Sigmoid colon (tissue), 7 donors: ENCODE measurements around the gene F8A2. TPM values are rescaled to one million over a fixed set of nuclear protein-coding genes. Genes with fewer than 3 reads are reported as not detected.
"Not testable (repeated sequence)": the region's sequence is repeated elsewhere in the genome, so short reads cannot be mapped to it uniquely, and the experiment has no call there.

Experiments
- DNase-seq: peaks from one replicate; pipeline ENCODE4 v3.0.0-alpha.2; 2019
- H3K27ac ChIP-seq, 4 donors: fragments of 200-600 bp; sonication (generic); one replicate each; pipeline ENCODE4 v1.5.1; 2016 to 2019; ENCODE audit warnings: mild to moderate bottlenecking in 1 of 4
- H3K27me3 ChIP-seq, 3 donors: fragments of 200-600 bp; sonication (generic); one replicate each; pipeline ENCODE4 v1.5.1; 2019; ENCODE audit warnings: mild to moderate bottlenecking in 1 of 3
- H3K36me3 ChIP-seq, 4 donors: fragments of 200-600 bp; sonication (generic); one replicate each; pipeline ENCODE4 v1.5.1; 2016 to 2019
- H3K4me1 ChIP-seq, 4 donors: fragments of 200-600 bp; sonication (generic); one replicate each; pipeline ENCODE4 v1.5.1; 2017 to 2019
- H3K4me3 ChIP-seq, 4 donors: fragments of 200-600 bp; sonication (generic); one replicate each; pipeline ENCODE4 v1.5.1; 2017 to 2019; ENCODE audit warnings: mild to moderate bottlenecking in 2 of 4, moderate library complexity in 1 of 4
- H3K9me3 ChIP-seq, 4 donors: fragments of 200-600 bp in 3 of 4; sonication (generic) in 3 of 4; one replicate each; pipeline versions ENCODE4 v1.5.1 to v1.6.1; 2013 to 2019
- CTCF ChIP-seq, 4 experiments: fragments of 450-650 bp in 3 of 4; fragments of 200-600 bp in 1 of 4; IDR thresholded peaks; one replicate each; pipeline ENCODE4 v1.5.1; 2016 to 2019; ENCODE audit warnings: antibody characterized with exemption in 4 of 4, mild to moderate bottlenecking in 3 of 4, moderate library complexity in 2 of 4
- EP300 ChIP-seq, 4 donors: sonication (generic); formaldehyde crosslinking; IDR thresholded peaks; one replicate each; pipeline ENCODE4 v1.6.1; 2017; ENCODE audit warnings: antibody characterized with exemption in 4 of 4
- POLR2A ChIP-seq, 2 donors: fragments of 450-650 bp; IDR thresholded peaks; one replicate each; pipeline ENCODE4 v1.6.1; 2016; ENCODE audit warnings: antibody characterized with exemption in 2 of 2, mild to moderate bottlenecking in 2 of 2, moderate library complexity in 2 of 2
- POLR2AphosphoS5 ChIP-seq, 4 donors: sonication (generic); formaldehyde crosslinking; IDR thresholded peaks; one replicate each; pipeline ENCODE4 v1.6.1; 2017; ENCODE audit warnings: antibody characterized with exemption in 4 of 4
- WGBS, 2 donors: extraction: QIAGEN DNeasy Blood & Tissue Kit; methylation state at CpG; one replicate each; pipeline ENCODE4 v1.1.7; 2013; 5-methylcytosine and 5-hydroxymethylcytosine counted together
- intact Hi-C: fragments of 100-400 bp; cut with DNase I; formaldehyde crosslinking; loops from one replicate; pipeline ENCODE4 v1.15.1; 2023
- polyA plus RNA-seq, 3 donors: library from polyadenylated mRNA; stranded (reverse); fragments of 200-250 nt; gene quantifications; one replicate each; pipeline ENCODE4 v1.2.3, GENCODE V29; 2013
- small RNA-seq, 3 donors: library from RNA; depleted of rRNA; stranded (forward); fragments of <200 nt; gene quantifications; one replicate each; pipeline ENCODE3, GENCODE V24; 2016
- total RNA-seq, 4 donors: library from RNA; depleted of rRNA; stranded (reverse); fragments of >200 nt; gene quantifications; one replicate each; pipeline ENCODE4 v1.1.0, GENCODE V29; 2016
- donor health status: healthy with polysubstance abuse.
- donor health status: Bipolar disorder and iron deficiency.
- donor health status: healthy.

Gene F8A2
- total and polyA plus RNA-seq, 7 donors: 3.9 to 6.4 TPM; not detected in 5

- H3K9me3 ChIP-seq, H3K36me3 ChIP-seq, H3K27ac ChIP-seq, H3K27me3 ChIP-seq, H3K4me3 ChIP-seq, H3K4me1 ChIP-seq, DNase-seq, intact Hi-C loops: not testable (repeated sequence)
- no CpG with 5 or more reads among the region's 64 CpGs for WGBS, 2 donors
Observed at GRCh38 chrX:155382529-155382967, 653 bp downstream of the F8A2 start.

- no peaks in the 10 kb centered on the region for H3K36me3 ChIP-seq
- H3K9me3 ChIP-seq: no peaks in the 10 kb centered on the region
- H3K4me3 ChIP-seq: no peak overlapping the region
- H3K4me1 ChIP-seq: no peaks in the 10 kb centered on the region
- no peak for TF ChIP-seq CTCF (IDR thresholded peaks at IDR 0.05)
- TF ChIP-seq POLR2A (IDR thresholded peaks at IDR 0.05): no peak
- no peak for TF ChIP-seq EP300 (IDR thresholded peaks at IDR 0.05)
- no peak for TF ChIP-seq POLR2AphosphoS5 (IDR thresholded peaks at IDR 0.05)
- no peak overlapping the region for H3K27ac ChIP-seq
- no peaks in the 10 kb centered on the region for H3K27me3 ChIP-seq
- intact Hi-C loops: no loop called here
- 96 to 98% methylated on average over 8 of the region's 8 CpGs for WGBS, 2 donors
- DNase-seq: no peak
Observed at GRCh38 chrX:155389634-155390033, 7.7 kb downstream of the F8A2 start.

GRCh38 chrX:155394747-155395276, 12.9 kb downstream of the F8A2 start:
- H3K27me3 ChIP-seq, DNase-seq, H3K9me3 ChIP-seq, H3K27ac ChIP-seq, H3K36me3 ChIP-seq, H3K4me3 ChIP-seq, intact Hi-C loops, H3K4me1 ChIP-seq: not testable (repeated sequence)
- 88 to 92% methylated on average over 7 of the region's 7 CpGs for WGBS, 2 donors

- Histone ChIP-seq H3K4me3 (no peak overlapping the region), H3K4me1 (no peaks in the 10 kb centered on the region), H3K9me3 (no peaks in the 10 kb centered on the region), H3K36me3 (no peaks in the 10 kb centered on the region), H3K27ac (no peak overlapping the region), H3K27me3 (no peaks in the 10 kb centered on the region)
- intact Hi-C loops: no loop called here
- TF ChIP-seq POLR2AphosphoS5 (IDR thresholded peaks at IDR 0.05) (no peak), POLR2A (IDR thresholded peaks at IDR 0.05) (no peak), EP300 (IDR thresholded peaks at IDR 0.05) (no peak), CTCF (IDR thresholded peaks at IDR 0.05) (no peak)
- DNase-seq: no peak
- 89 to 99% methylated on average over 2 of the region's 2 CpGs for WGBS, 2 donors
Observed at GRCh38 chrX:155406429-155406828, 24.5 kb downstream of the F8A2 start.

- intact Hi-C loops: no loop called here
- DNase-seq: no peak
- H3K36me3 ChIP-seq: no peaks in the 10 kb centered on the region
- H3K27ac ChIP-seq: no peak overlapping the region
- no peaks in the 10 kb centered on the region for H3K9me3 ChIP-seq
- no peaks in the 10 kb centered on the region for H3K4me1 ChIP-seq
- WGBS, 2 donors: 91 to 97% methylated on average over 1 of the region's 1 CpG
- TF ChIP-seq POLR2AphosphoS5 (IDR thresholded peaks at IDR 0.05): no peak
- no peak for TF ChIP-seq POLR2A (IDR thresholded peaks at IDR 0.05)
- TF ChIP-seq CTCF (IDR thresholded peaks at IDR 0.05): no peak
- TF ChIP-seq EP300 (IDR thresholded peaks at IDR 0.05): no peak
- no peaks in the 10 kb centered on the region for H3K27me3 ChIP-seq
- H3K4me3 ChIP-seq: no peak overlapping the region
Observed at GRCh38 chrX:155417769-155418168, 35.9 kb downstream of the F8A2 start.

Small RNAs within 50 kb of the gene (small RNA-seq; reads per million reads assigned to genes)
- gene MIR1184-2: 0 reads per million in 3 donors

Other genes starting within 250 kb of the F8A2 start
- 10 to 100 TPM; 28.8 to 55.6 (median 49.2) TPM for gene VBP1, start 165.6 kb upstream of the F8A2 start, total RNA-seq
- 10 to 100 TPM; 35.0 to 60.1 (median 38.4) TPM for gene VBP1, start 165.6 kb upstream of the F8A2 start, polyA plus RNA-seq
- gene RAB39B, start 117.6 kb upstream of the F8A2 start, total RNA-seq: under 1 TPM; 0.28 to 0.71 (median 0.60) TPM
- gene RAB39B, start 117.6 kb upstream of the F8A2 start, polyA plus RNA-seq: 1 to 10 TPM in 1 of 3 donors, not detected in 2; 2.0 TPM
- 10 to 100 TPM in 3 of 4 donors, 1 to 10 TPM in 1; 7.5 to 28.2 (median 20.4) TPM for gene CLIC2, start 47.5 kb upstream of the F8A2 start, total RNA-seq
- 10 to 100 TPM in 1 of 3 donors, 1 to 10 TPM in 2; 5.1 to 16.8 (median 9.0) TPM for gene CLIC2, start 47.5 kb upstream of the F8A2 start, polyA plus RNA-seq
- gene F8A3, start 76.5 kb downstream of the F8A2 start, total RNA-seq: 10 to 100 TPM in 3 of 4 donors, 1 to 10 TPM in 1; 7.4 to 23.5 (median 11.3) TPM
- gene F8A3, start 76.5 kb downstream of the F8A2 start, polyA plus RNA-seq: 1 to 10 TPM in 2 of 3 donors, not detected in 1; 2.4 to 4.0 TPM
- gene SPRY3, start 230.5 kb downstream of the F8A2 start, total RNA-seq: 1 to 10 TPM in 3 of 4 donors, under 1 TPM in 1; 0.99 to 1.9 (median 1.5) TPM
- gene SPRY3, start 230.5 kb downstream of the F8A2 start, polyA plus RNA-seq: under 1 TPM; 0.46 to 0.60 (median 0.52) TPM
- 10 to 100 TPM; 16.3 to 34.8 (median 25.8) TPM for gene TMLHE, start 230.9 kb downstream of the F8A2 start, total RNA-seq
- 10 to 100 TPM; 11.0 to 19.4 (median 14.4) TPM for gene TMLHE, start 230.9 kb downstream of the F8A2 start, polyA plus RNA-seq